Pancreas (tissue), 10 donors: ENCODE data around the gene SLC38A3. TPM values are rescaled to one million over a fixed set of nuclear protein-coding genes. Genes with fewer than 3 reads are reported as not detected.

ENCODE experiments used
- ATAC-seq, 4 donors: fragments of 200-7000 bp; cut with Tn5 transposase; one replicate each; pipeline versions ENCODE4 v1.8.0 to v1.9.1; 2020; ENCODE audit warnings: mild to moderate bottlenecking in 4 of 4, moderate library complexity in 4 of 4
- DNase-seq, 6 donors: peaks; one replicate each; pipeline ENCODE4 v3.0.0-alpha.2; 2020
- FAIRE-seq: peaks from 2 replicates; lab custom pipeline; 2012; peaks lifted over from hg19 to GRCh38; lab: Jason Lieb, UNC
- H3K27ac ChIP-seq, 4 donors: fragments of 200-600 bp; sonication (generic); 1 replicate in 3 of 4; 2 replicates in 1 of 4; pipeline versions ENCODE4 v1.5.0 to v1.8.0; 2020
- H3K27me3 ChIP-seq, 4 donors: fragments of 200-600 bp; one replicate each; pipeline ENCODE4 v1.8.0; 2021
- H3K36me3 ChIP-seq, 3 donors: fragments of 200-600 bp; sonication (generic) in 1 of 3; one replicate each; pipeline versions ENCODE4 v1.5.0 to v1.8.0; 2020 to 2021
- H3K4me1 ChIP-seq, 3 donors: fragments of 200-600 bp; one replicate each; pipeline ENCODE4 v1.8.0; 2021
- H3K4me3 ChIP-seq, 4 donors: fragments of 200-600 bp; sonication (generic) in 2 of 4; one replicate each; pipeline versions ENCODE4 v1.5.0 to v1.8.0; 2020 to 2021
- H3K9me3 ChIP-seq, 4 donors: fragments of 200-600 bp; one replicate each; pipeline ENCODE4 v1.8.0; 2021
- WGBS, 2 donors: extraction: QIAGEN DNeasy Blood & Tissue Kit; methylation state at CpG; one replicate each; pipeline ENCODE4 v1.1.7; 2013; 5-methylcytosine and 5-hydroxymethylcytosine counted together
- intact Hi-C, 3 donors: fragments of 100-400 bp; cut with DNase I; formaldehyde crosslinking; loops; one replicate each; pipeline versions ENCODE4 v1.11.1 to v1.14.2; 2022
- polyA plus RNA-seq, 2 donors: library from polyadenylated mRNA; stranded (reverse); fragments of 200-250 nt; gene quantifications; one replicate each; pipeline ENCODE4 v1.2.3, GENCODE V29; 2013
- total RNA-seq, 6 donors: library from RNA; stranded (reverse); fragmentation: NEBNext Ultra II Directional in 4 of 6; extraction: Animal tissue kit (Norgen Biotek cat#: 25700) in 4 of 6; gene quantifications; one replicate each; pipeline versions ENCODE4 v1.2.1 to v1.2.4, GENCODE V29; 2021 to 2023
- TF ChIP-seq, protein P1 (sequence below), 4 donors: fragments of 200-600 bp; sonication (generic) in 3 of 4; IDR thresholded peaks; one replicate each; pipeline versions ENCODE4 v1.5.0 to v1.8.0; 2021; ENCODE audit warnings: antibody characterized with exemption in 4 of 4
- donor health status: healthy with polysubstance abuse.
- donor health status: DM: no; HTN: no; CAD: no; lungs with moderate emphysema.
- donor health status: DM: no; HTN: no; CAD: no.
- donor health status: control.
- donor health status: control.
- donor health status: Bipolar disorder and iron deficiency.
- donor health status: DM: yes; HTN: yes; CAD: no.
- donor health status: DM: no; HTN: no; CAD: no.
- donor health status: DM: no; HTN: no; CAD: no.
- donor health status: DM: yes; HTN: yes; CAD: no.

The SLC38A3 gene
- total and polyA plus RNA-seq, 8 donors = 21.2 to 57.9 (median 38.0) TPM

DNA sequence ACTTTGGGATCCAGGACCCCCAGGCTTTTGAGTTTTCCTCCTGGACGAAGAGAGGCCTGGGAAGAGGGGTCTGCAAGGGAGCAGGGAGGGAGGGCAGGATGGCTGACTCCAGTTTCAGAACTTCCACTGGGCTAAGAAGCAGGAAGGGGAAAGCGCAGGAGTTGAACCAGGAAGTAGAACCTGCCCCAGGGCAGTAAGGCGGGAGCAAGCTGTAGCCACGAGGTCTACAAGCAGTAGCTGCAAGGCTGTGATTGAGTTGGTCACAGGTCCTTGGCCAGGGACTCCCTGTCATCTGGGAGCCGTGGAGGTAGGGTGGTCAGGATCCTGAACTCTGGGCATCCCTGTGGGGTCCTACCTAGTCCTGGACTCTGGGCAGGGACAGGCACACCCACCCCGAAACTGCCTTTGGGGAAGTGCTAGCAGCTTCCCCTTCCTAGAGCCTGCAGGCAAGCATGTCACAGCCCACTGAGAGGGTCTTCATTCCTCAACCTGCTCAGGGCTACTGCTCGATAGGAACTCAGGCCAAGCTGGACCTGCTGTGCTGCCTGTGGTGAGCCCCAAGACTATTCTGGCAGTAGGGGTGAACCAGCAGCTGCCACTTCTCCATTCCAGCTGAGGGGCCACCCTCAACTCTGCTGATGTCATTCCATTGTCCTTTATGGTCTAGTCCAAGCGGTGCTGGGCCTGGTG, 25.2 kb downstream of the SLC38A3 start:
- FAIRE-seq (no peak), ATAC-seq (no peak), DNase-seq (peak in 1 of 6 donors; percentile 54)
- intact Hi-C loops = no loop called here
- H3K36me3 ChIP-seq = no peaks in the 10 kb centered on the region
- H3K27me3 ChIP-seq = no peaks in the 10 kb centered on the region
- no peaks in the 10 kb centered on the region for H3K9me3 ChIP-seq
- TF ChIP-seq, protein P1, sequence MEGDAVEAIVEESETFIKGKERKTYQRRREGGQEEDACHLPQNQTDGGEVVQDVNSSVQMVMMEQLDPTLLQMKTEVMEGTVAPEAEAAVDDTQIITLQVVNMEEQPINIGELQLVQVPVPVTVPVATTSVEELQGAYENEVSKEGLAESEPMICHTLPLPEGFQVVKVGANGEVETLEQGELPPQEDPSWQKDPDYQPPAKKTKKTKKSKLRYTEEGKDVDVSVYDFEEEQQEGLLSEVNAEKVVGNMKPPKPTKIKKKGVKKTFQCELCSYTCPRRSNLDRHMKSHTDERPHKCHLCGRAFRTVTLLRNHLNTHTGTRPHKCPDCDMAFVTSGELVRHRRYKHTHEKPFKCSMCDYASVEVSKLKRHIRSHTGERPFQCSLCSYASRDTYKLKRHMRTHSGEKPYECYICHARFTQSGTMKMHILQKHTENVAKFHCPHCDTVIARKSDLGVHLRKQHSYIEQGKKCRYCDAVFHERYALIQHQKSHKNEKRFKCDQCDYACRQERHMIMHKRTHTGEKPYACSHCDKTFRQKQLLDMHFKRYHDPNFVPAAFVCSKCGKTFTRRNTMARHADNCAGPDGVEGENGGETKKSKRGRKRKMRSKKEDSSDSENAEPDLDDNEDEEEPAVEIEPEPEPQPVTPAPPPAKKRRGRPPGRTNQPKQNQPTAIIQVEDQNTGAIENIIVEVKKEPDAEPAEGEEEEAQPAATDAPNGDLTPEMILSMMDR (IDR thresholded peaks at IDR 0.05) = no peak
- WGBS, 2 donors = 85 to 91% methylated on average over 8 of the region's 8 CpGs
- H3K27ac ChIP-seq = peak overlapping the region in 3 of 4 donors; percentile 16 to 50 (median 34)
- H3K4me1 ChIP-seq = peaks cover 0 to 7% (median 4%) of the 10 kb centered on the region in 3 donors
- no peak overlapping the region for H3K4me3 ChIP-seq

DNA sequence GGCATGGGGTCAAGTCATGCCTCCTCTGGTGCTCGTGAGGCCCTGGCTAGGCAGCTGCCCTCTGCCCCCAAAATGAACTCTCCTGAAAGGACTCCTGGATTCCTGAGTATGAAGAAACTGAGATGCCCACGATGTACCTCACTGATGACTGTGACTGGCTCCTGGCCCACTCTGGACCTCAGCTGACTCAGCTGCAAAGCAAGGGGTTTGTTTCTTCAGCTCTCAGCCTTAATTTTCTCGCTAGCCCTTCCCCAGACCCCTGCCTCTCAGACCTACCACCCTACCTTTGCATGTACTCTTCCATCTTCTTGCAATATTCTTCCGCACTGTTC, 25.7 kb downstream of the SLC38A3 start:
- no peaks in the 10 kb centered on the region for H3K9me3 ChIP-seq
- WGBS, 2 donors = 84 to 90% methylated on average over 4 of the region's 4 CpGs
- TF ChIP-seq, protein P1 (IDR thresholded peaks at IDR 0.05) = no peak
- DNase-seq (no peak), ATAC-seq (no peak), FAIRE-seq (no peak)
- no peaks in the 10 kb centered on the region for H3K27me3 ChIP-seq
- intact Hi-C loops = no loop called here
- peaks cover 0 to 7% (median 4%) of the 10 kb centered on the region in 3 donors for H3K4me1 ChIP-seq
- H3K27ac ChIP-seq = no peak overlapping the region
- H3K4me3 ChIP-seq = no peak overlapping the region
- H3K36me3 ChIP-seq = no peaks in the 10 kb centered on the region

DNA sequence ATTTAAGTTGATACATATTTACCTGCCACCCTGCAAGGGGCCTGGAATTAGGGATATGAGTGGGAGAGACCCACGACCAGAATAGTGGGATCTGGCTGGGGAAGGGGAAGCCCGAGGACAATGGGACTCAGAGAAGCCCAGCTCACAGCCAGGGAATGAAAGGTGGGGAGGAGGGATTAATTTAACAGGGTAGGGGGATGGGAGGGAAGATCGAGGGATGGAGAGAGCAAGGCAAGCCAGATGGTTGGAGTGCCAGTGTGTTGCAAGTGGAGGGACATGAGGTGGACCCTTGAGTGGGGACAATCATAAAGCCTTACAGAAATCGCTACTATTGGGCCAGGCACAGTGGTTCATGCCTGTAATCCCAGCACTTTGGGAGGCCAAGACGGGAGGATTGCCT, 26.5 kb downstream of the SLC38A3 start:
- intact Hi-C loops = no loop called here
- H3K27ac ChIP-seq = no peak overlapping the region

DNA sequence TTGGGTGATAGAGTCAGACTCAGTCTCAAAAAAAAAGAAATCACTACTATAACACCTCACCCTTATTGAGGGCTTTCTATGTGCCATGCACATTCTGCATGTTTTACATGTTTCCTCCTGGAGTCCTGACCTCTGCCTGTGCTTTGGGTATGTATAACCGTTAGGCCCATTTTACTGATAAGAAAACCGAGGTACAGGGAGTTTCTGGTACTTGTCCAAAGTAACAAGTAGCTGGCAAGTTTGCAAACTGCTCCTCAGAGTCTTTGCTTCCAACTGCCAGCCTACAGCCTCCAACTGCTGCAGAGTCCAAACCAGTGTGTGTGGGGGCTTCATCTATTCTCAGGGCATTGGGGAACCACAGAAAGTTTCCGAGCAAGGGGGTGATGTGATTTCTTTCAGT, 27.2 kb downstream of the SLC38A3 start:
- WGBS, 2 donors = 41 to 52% methylated on average over 3 of the region's 3 CpGs
- Histone ChIP-seq H3K27me3 (no peaks in the 10 kb centered on the region), H3K27ac (no peak overlapping the region), H3K4me3 (no peak overlapping the region), H3K4me1 (peaks cover 0 to 10% (median 0%) of the 10 kb centered on the region in 3 donors), H3K9me3 (no peaks in the 10 kb centered on the region), H3K36me3 (no peaks in the 10 kb centered on the region)
- TF ChIP-seq, protein P1 (IDR thresholded peaks at IDR 0.05) = no peak
- intact Hi-C loops = no loop called here
- FAIRE-seq (no peak), ATAC-seq (no peak), DNase-seq (no peak)

More for the DNA sequence above, 26.5 kb downstream of the SLC38A3 start:
- Histone ChIP-seq H3K9me3 (no peaks in the 10 kb centered on the region), H3K36me3 (no peaks in the 10 kb centered on the region), H3K4me1 (peaks cover 0 to 7% (median 4%) of the 10 kb centered on the region in 3 donors), H3K27me3 (no peaks in the 10 kb centered on the region), H3K4me3 (no peak overlapping the region)
- WGBS, 2 donors = 67 to 78% methylated on average over 5 of the region's 5 CpGs
- no peak for ATAC-seq
- DNase-seq = no peak
- no peak for FAIRE-seq
- TF ChIP-seq, protein P1 (IDR thresholded peaks at IDR 0.05) = no peak

DNA sequence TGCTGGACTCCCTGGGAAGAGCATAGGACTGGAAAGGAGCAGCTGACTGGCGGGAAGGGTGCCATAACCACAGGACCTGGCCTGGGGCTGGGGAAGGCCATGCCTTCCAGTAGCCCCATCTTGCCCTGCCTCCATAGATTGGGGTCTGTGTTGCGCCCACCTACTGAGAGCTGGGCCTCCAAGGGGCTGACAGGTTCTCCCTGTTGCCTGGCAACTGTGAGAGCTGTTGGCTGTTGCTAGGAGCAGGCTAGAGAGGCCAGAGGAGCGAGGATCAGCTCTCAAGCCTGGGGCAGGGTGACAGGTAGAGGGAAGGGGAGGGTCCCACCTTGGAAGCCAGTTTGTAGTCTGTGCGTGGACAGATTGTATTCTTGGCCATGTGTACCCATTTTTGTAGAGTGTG, 28.1 kb downstream of the SLC38A3 start:
- intact Hi-C loops = no loop called here
- no peaks in the 10 kb centered on the region for H3K36me3 ChIP-seq
- no peak overlapping the region for H3K27ac ChIP-seq
- TF ChIP-seq, protein P1 (IDR thresholded peaks at IDR 0.05) = no peak
- FAIRE-seq (no peak), DNase-seq (peak in 1 of 6 donors; percentile 42), ATAC-seq (no peak)
- WGBS, 2 donors = 82 to 87% methylated on average over 4 of the region's 4 CpGs
- peaks cover 1 to 5% (median 3%) of the 10 kb centered on the region in 3 donors for H3K4me1 ChIP-seq
- no peaks in the 10 kb centered on the region for H3K9me3 ChIP-seq
- H3K4me3 ChIP-seq = no peak overlapping the region
- no peaks in the 10 kb centered on the region for H3K27me3 ChIP-seq
